ENCODE measurements around the gene MIDN. TPM values are rescaled to one million over a fixed set of nuclear protein-coding genes. Genes with fewer than 3 reads are reported as not detected.

The MIDN gene
- total and polyA plus RNA-seq, 2 donors (not counting 3 experiments of a cell fraction or from before 2014, with no cell fraction given), result 20.0 to 85.9 TPM

GRCh38 chr19:1290703-1291651, 42.6 kb downstream of the MIDN start:
- ChIA-PET CTCF (interaction anchor here (0.6 to 1.2 kb wide), 4 partner anchors 25 to 392 kb away, joined by 3 to 4 read pairs (median 3); no protein-coding TSS in a partner anchor), POLR2A (no interaction called here)
- no peaks in the 10 kb centered on the region for H3K79me2 ChIP-seq (ENCODE audit: control insufficient read depth, insufficient read depth, low read length)
- no peak overlapping the region for H2AFZ ChIP-seq (ENCODE audit: low read depth, low read length)
- peaks cover 4% of the 10 kb centered on the region for H3K4me1 ChIP-seq (ENCODE audit: control insufficient read depth, extremely low read depth, insufficient read depth, low read length)
- BruUV-seq (replicated peaks), result no TSS peak
- dilution Hi-C loops (cut with MboI; ENCODE audit: extremely low pct_ligation_motif_present, low sequenced_read_pairs) (no loop called here), intact Hi-C loops (cut with micrococcal nuclease) (no loop called here)
- no peak overlapping the region for H3K4me3 ChIP-seq (replicated peaks in 1 of 3; ENCODE audit: insufficient read depth in 1 of 3, low read depth in 1 of 3, low read length in 3 of 3)
- DNase-seq (ENCODE audit: low read depth, low spot score), result no peak
- H3K4me2 ChIP-seq (ENCODE audit: insufficient read depth, low read length), result no peak overlapping the region
- no peak overlapping the region for H3K27ac ChIP-seq (ENCODE audit: insufficient read depth, low read depth, low read length)
- no peak for FAIRE-seq
- H3K9me3 ChIP-seq (replicated peaks; ENCODE audit: control insufficient read depth, insufficient read depth, low read length), result no peaks in the 10 kb centered on the region
- no peaks in the 10 kb centered on the region for H3K36me3 ChIP-seq (ENCODE audit: control insufficient read depth in 2 of 2, extremely low read depth in 1 of 2, insufficient read depth in 2 of 2, low read length in 2 of 2)
- no peaks in the 10 kb centered on the region for H3K9me1 ChIP-seq (replicated peaks; ENCODE audit: control insufficient read depth, extremely low read depth, insufficient read depth, low read length)
- H4K20me1 ChIP-seq (replicated peaks; ENCODE audit: control insufficient read depth, extremely low read depth, insufficient read depth, low read length), result no peaks in the 10 kb centered on the region
- TF ChIP-seq MAX (IDR thresholded peaks at IDR 0.05; ENCODE audit: insufficient read depth, insufficient read length), result no peak
- TF ChIP-seq EZH2 (IDR thresholded peaks at IDR 0.05; ENCODE audit: borderline replicate concordance, low read depth, low read length, severe bottlenecking), result no peak
- TF ChIP-seq JUN (IDR thresholded peaks at IDR 0.05; ENCODE audit: borderline replicate concordance, insufficient read depth, insufficient read length, low read depth), result no peak
- TF ChIP-seq CTCF (IDR thresholded peaks at IDR 0.05; ENCODE audit: extremely low read depth in 1 of 2, insufficient read depth in 1 of 2, low read depth in 1 of 2, low read length in 2 of 2), result no peak
- no peak for TF ChIP-seq MYC (IDR thresholded peaks at IDR 0.05; ENCODE audit: low read depth, low read length)
- no peak for TF ChIP-seq GATA2 (IDR thresholded peaks at IDR 0.05; ENCODE audit: insufficient read depth, insufficient read length, low read depth, low read length)
- TF ChIP-seq POLR2A (IDR thresholded peaks at IDR 0.05; ENCODE audit: low read depth, low read length), result no peak
- no peak for TF ChIP-seq POLR2AphosphoS5 (IDR thresholded peaks at IDR 0.05; ENCODE audit: insufficient read depth, low read depth, low read length)
- TF ChIP-seq FOS (IDR thresholded peaks at IDR 0.05; ENCODE audit: borderline replicate concordance, insufficient read depth, low read length), result no peak
- H3K9ac ChIP-seq (replicated peaks; ENCODE audit: extremely low read depth, insufficient read depth, low read length), result no peak overlapping the region
- peaks cover 5 to 8% of the 10 kb centered on the region in 2 experiments for H3K27me3 ChIP-seq (ENCODE audit: control insufficient read depth in 2 of 2, insufficient read depth in 2 of 2, low read length in 2 of 2)

Measured in endothelial cell of umbilical vein (primary cell).